HCT116 (cell line): ENCODE measurements around the gene ZBTB49. TPM values are rescaled to one million over a fixed set of nuclear protein-coding genes. Genes with fewer than 3 reads are reported as not detected.

Source experiments
- ATAC-seq: fragments of 200-7000 bp; cut with Tn5 transposase; 2 replicates; pipeline ENCODE4 v1.9.1; 2020; ENCODE audit warnings: mild to moderate bottlenecking, moderate library complexity
- BruUV-seq: library from RNA; stranded (reverse); fragments of 400-500 nt; replicated peaks from 2 replicates; lab custom pipeline; 2021; lab: Mats Ljungman, UMichigan
- CTCF ChIA-PET: fragments of 300-600 bp; sonication (Branson Sonifier 250); formaldehyde crosslinking; loops from one replicate; lab custom pipeline; 2021; ENCODE audit warnings: antibody characterized with exemption; lab: Charles Lee
- POLR2A ChIA-PET: fragments of 300-600, 350-600 bp; sonication (Branson Sonifier 250); formaldehyde crosslinking; loops from one replicate; lab custom pipeline; 2021; ENCODE audit warnings: antibody characterized with exemption; lab: Charles Lee
- RAD21 ChIA-PET, 2 experiments: fragments of 300-600 bp; sonication (Branson Sonifier 250); formaldehyde crosslinking; loops; one replicate each; lab custom pipeline; 2023; ENCODE audit warnings: low total read pairs in 2 of 2; ENCODE audit not compliant: uncharacterized antibody in 2 of 2, unreplicated experiment in 2 of 2, low non-redundant PET in 1 of 2; lab: Charles Lee
- DNase-seq: peaks from one replicate; pipeline ENCODE4 v3.0.0-alpha.2; 2010; ENCODE audit warnings: low read depth, low spot score
- H2AFZ ChIP-seq: fragments of 200-600 bp; shearing (Covaris generic), sonication (generic); 2 replicates; pipeline ENCODE4 v1.6.1; 2017; ENCODE audit warnings: low read depth, mixed run types, mixed read lengths, antibody characterized with exemption, low read length; ENCODE audit not compliant: poor library complexity, severe bottlenecking
- H3K27ac ChIP-seq: 2 replicates; pipeline ENCODE4 v1.5.1; 2012; ENCODE audit warnings: low read depth, low read length
- H3K27me3 ChIP-seq: fragments of 200-600 bp; sonication (generic); 2 replicates; pipeline ENCODE4 v1.6.1; 2016; ENCODE audit warnings: mixed run types, low read length, mixed read lengths; ENCODE audit not compliant: insufficient read depth
- H3K36me3 ChIP-seq, 2 experiments: fragments of 200-500 bp in 1 of 2; fragments of 200-600 bp in 1 of 2; sonication (Bioruptor generic) in 1 of 2; sonication (generic) in 1 of 2; 2 replicates each; pipeline versions ENCODE4 v1.5.1 to v1.6.1; 2014 to 2016; ENCODE audit warnings: low read length in 2 of 2, inconsistent platforms in 1 of 2, mixed read lengths in 1 of 2, mixed run types in 1 of 2; ENCODE audit not compliant: insufficient read depth in 2 of 2, control insufficient read depth in 1 of 2
- H3K4me1 ChIP-seq, 2 experiments: fragments of 200-600 bp in 1 of 2; sonication (generic) in 1 of 2; 2 replicates each; pipeline versions ENCODE4 v1.5.1 to v1.6.1; 2012 to 2017; ENCODE audit warnings: low read length in 2 of 2, inconsistent platforms in 1 of 2, mild to moderate bottlenecking in 1 of 2, mixed read lengths in 1 of 2, mixed run types in 1 of 2, moderate library complexity in 1 of 2; ENCODE audit not compliant: insufficient read depth in 2 of 2, control insufficient read depth in 1 of 2
- H3K4me2 ChIP-seq: fragments of 200-600 bp; sonication (generic); 2 replicates; pipeline ENCODE4 v1.6.1; 2017; ENCODE audit warnings: mixed run types, low read length, mixed read lengths
- H3K4me3 ChIP-seq, 2 experiments: fragments of 200-600 bp in 1 of 2; sonication (generic) in 1 of 2; replicated peaks in 1 of 2; 2 replicates each; pipeline ENCODE4 v1.5.1; 2011 to 2016; ENCODE audit warnings: low read length in 2 of 2, control low read depth in 1 of 2, low read depth in 1 of 2, mild to moderate bottlenecking in 1 of 2, mixed read lengths in 1 of 2, mixed run types in 1 of 2
- H3K79me2 ChIP-seq: fragments of 200-600 bp; sonication (generic); 2 replicates; pipeline ENCODE4 v1.6.1; 2017; ENCODE audit warnings: mild to moderate bottlenecking, mixed run types, low read length, moderate library complexity, mixed read lengths; ENCODE audit not compliant: insufficient read depth
- H3K9ac ChIP-seq: fragments of 200-600 bp; sonication (generic); 2 replicates; pipeline ENCODE4 v1.6.1; 2016; ENCODE audit warnings: low read length, mixed read lengths
- H3K9me2 ChIP-seq: fragments of 200-600 bp; sonication (generic), shearing (Covaris generic); 2 replicates; pipeline ENCODE4 v1.6.1; 2017; ENCODE audit warnings: mixed run types, mild to moderate bottlenecking, moderate library complexity; ENCODE audit not compliant: insufficient read depth
- H3K9me3 ChIP-seq, 2 experiments: fragments of 200-500 bp in 1 of 2; fragments of 200-600 bp in 1 of 2; sonication (Bioruptor generic) in 1 of 2; sonication (generic) in 1 of 2; 2 replicates each; pipeline ENCODE4 v1.6.1; 2014 to 2017; ENCODE audit warnings: low read length in 2 of 2, mixed read lengths in 2 of 2, inconsistent platforms in 1 of 2, low read depth in 1 of 2, mild to moderate bottlenecking in 1 of 2, mixed run types in 1 of 2, moderate library complexity in 1 of 2; ENCODE audit not compliant: control insufficient read depth in 1 of 2, insufficient read depth in 1 of 2
- H4K20me1 ChIP-seq: fragments of 200-600 bp; sonication (generic), shearing (Covaris generic); 2 replicates; pipeline ENCODE4 v1.6.1; 2017; ENCODE audit warnings: mixed run types, mild to moderate bottlenecking, moderate library complexity; ENCODE audit not compliant: insufficient read depth
- CBX3 ChIP-seq: IDR thresholded peaks from 2 replicates; pipeline ENCODE4 v1.6.1; 2012; ENCODE audit warnings: low read depth
- CTCF ChIP-seq, 3 experiments: fragments of 200-600 bp in 1 of 3; sonication (generic) in 1 of 3; IDR thresholded peaks in 2 of 3; conservative IDR thresholded peaks in 1 of 3; 2 replicates each; pipeline ENCODE4 v1.5.1; 2012 to 2017; ENCODE audit warnings: low read depth in 2 of 3, low read length in 2 of 3, antibody characterized with exemption in 1 of 3, borderline replicate concordance in 1 of 3, control low read depth in 1 of 3, mild to moderate bottlenecking in 1 of 3, mixed read lengths in 1 of 3, mixed run types in 1 of 3, moderate library complexity in 1 of 3; ENCODE audit not compliant: insufficient read depth in 1 of 3
- EGR1 ChIP-seq: IDR thresholded peaks from 2 replicates; pipeline ENCODE4 v1.6.1; 2012; ENCODE audit warnings: low read depth
- ELF1 ChIP-seq: IDR thresholded peaks from 2 replicates; pipeline ENCODE4 v1.6.1; 2012; ENCODE audit warnings: low read depth, borderline replicate concordance
- EZH2 ChIP-seq: fragments of 200-600 bp; sonication (generic); IDR thresholded peaks from 2 replicates; pipeline ENCODE4 v1.6.1; 2017; ENCODE audit warnings: antibody characterized with exemption, mixed run types
- EZH2phosphoT487 ChIP-seq: fragments of 200-600 bp; IDR thresholded peaks from 2 replicates; pipeline ENCODE4 v1.6.1; 2018; ENCODE audit warnings: antibody characterized with exemption, borderline replicate concordance
- FOSL1 ChIP-seq: IDR thresholded peaks from 2 replicates; pipeline ENCODE4 v1.6.1; 2012; ENCODE audit warnings: low read depth
- JUND ChIP-seq: IDR thresholded peaks from 2 replicates; pipeline ENCODE4 v1.6.1; 2012
- POLR2A ChIP-seq: IDR thresholded peaks from 2 replicates; pipeline ENCODE4 v1.7.0; 2011; ENCODE audit warnings: borderline replicate concordance; ENCODE audit not compliant: insufficient read depth, insufficient read length; ENCODE audit errors: extremely low read depth
- POLR2AphosphoS5 ChIP-seq: IDR thresholded peaks from 2 replicates; pipeline ENCODE4 v1.6.1; 2011; ENCODE audit warnings: mild to moderate bottlenecking, low read depth, low read length, moderate library complexity
- RAD21 ChIP-seq: IDR thresholded peaks from 2 replicates; pipeline ENCODE4 v1.6.1; 2012; ENCODE audit warnings: low read depth, mild to moderate bottlenecking
- SP1 ChIP-seq: IDR thresholded peaks from 2 replicates; pipeline ENCODE4 v1.6.1; 2012; ENCODE audit warnings: low read depth
- TCF7L2 ChIP-seq: IDR thresholded peaks from 2 replicates; pipeline ENCODE4 v1.7.0; 2011; ENCODE audit warnings: borderline replicate concordance, inconsistent platforms; ENCODE audit not compliant: insufficient read depth, insufficient read length; ENCODE audit errors: extremely low read depth
- YY1 ChIP-seq: IDR thresholded peaks from 2 replicates; pipeline ENCODE4 v1.6.1; 2011; ENCODE audit warnings: low read length, low read depth, moderate library complexity, mild to moderate bottlenecking; ENCODE audit not compliant: insufficient replicate concordance; ENCODE audit errors: extremely low read depth
- ZBTB33 ChIP-seq: IDR thresholded peaks from 2 replicates; pipeline ENCODE4 v1.6.1; 2011; ENCODE audit warnings: mild to moderate bottlenecking, low read length, moderate library complexity; ENCODE audit not compliant: insufficient replicate concordance; ENCODE audit errors: extremely low read depth
- intact Hi-C: fragments of 100-400 bp; cut with micrococcal nuclease; formaldehyde crosslinking; loops from 2 replicates; pipeline ENCODE4 v1.10.0; 2022
- total RNA-seq: library from RNA; stranded (reverse); gene quantifications from one replicate; pipeline ENCODE4 v1.2.1, GENCODE V29; 2021; ENCODE audit not compliant: unreplicated experiment
- TF ChIP-seq, protein P1 (sequence below): IDR thresholded peaks from 2 replicates; pipeline ENCODE4 v1.6.1; 2012
- TF ChIP-seq, protein P2 (sequence below): IDR thresholded peaks from 2 replicates; pipeline ENCODE4 v1.6.1; 2012; ENCODE audit warnings: low read depth

ZBTB49 gene
- total RNA-seq, 1 experiment from 2014 or later, result 3.9 TPM

- no peak overlapping the region for H3K9ac ChIP-seq
- TF ChIP-seq ELF1, result no peak
- TF ChIP-seq POLR2A, result no peak
- no peak for TF ChIP-seq SP1
- TF ChIP-seq EGR1, result no peak
- no peak for TF ChIP-seq JUND
- no peak for TF ChIP-seq FOSL1
- TF ChIP-seq TCF7L2, result no peak
- TF ChIP-seq POLR2AphosphoS5, result no peak
- no peak for TF ChIP-seq CBX3
- no peak for TF ChIP-seq EZH2
- TF ChIP-seq RAD21, result no peak
- no peak for TF ChIP-seq ZBTB33
- TF ChIP-seq YY1, result no peak
- TF ChIP-seq EZH2phosphoT487, result no peak
- TF ChIP-seq, protein P1, sequence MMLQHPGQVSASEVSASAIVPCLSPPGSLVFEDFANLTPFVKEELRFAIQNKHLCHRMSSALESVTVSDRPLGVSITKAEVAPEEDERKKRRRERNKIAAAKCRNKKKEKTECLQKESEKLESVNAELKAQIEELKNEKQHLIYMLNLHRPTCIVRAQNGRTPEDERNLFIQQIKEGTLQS, result no peak
- TF ChIP-seq, protein P2, sequence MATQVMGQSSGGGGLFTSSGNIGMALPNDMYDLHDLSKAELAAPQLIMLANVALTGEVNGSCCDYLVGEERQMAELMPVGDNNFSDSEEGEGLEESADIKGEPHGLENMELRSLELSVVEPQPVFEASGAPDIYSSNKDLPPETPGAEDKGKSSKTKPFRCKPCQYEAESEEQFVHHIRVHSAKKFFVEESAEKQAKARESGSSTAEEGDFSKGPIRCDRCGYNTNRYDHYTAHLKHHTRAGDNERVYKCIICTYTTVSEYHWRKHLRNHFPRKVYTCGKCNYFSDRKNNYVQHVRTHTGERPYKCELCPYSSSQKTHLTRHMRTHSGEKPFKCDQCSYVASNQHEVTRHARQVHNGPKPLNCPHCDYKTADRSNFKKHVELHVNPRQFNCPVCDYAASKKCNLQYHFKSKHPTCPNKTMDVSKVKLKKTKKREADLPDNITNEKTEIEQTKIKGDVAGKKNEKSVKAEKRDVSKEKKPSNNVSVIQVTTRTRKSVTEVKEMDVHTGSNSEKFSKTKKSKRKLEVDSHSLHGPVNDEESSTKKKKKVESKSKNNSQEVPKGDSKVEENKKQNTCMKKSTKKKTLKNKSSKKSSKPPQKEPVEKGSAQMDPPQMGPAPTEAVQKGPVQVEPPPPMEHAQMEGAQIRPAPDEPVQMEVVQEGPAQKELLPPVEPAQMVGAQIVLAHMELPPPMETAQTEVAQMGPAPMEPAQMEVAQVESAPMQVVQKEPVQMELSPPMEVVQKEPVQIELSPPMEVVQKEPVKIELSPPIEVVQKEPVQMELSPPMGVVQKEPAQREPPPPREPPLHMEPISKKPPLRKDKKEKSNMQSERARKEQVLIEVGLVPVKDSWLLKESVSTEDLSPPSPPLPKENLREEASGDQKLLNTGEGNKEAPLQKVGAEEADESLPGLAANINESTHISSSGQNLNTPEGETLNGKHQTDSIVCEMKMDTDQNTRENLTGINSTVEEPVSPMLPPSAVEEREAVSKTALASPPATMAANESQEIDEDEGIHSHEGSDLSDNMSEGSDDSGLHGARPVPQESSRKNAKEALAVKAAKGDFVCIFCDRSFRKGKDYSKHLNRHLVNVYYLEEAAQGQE, result no peak
- TF ChIP-seq CTCF (IDR thresholded peaks at IDR 0.05 in 2 of 3, conservative IDR thresholded peaks at IDR 0.05 in 1 of 3; ENCODE audit: borderline replicate concordance in 1 of 3, insufficient read depth in 1 of 3, low read depth in 2 of 3, low read length in 2 of 3), result no peak
- ATAC-seq, result no peak
- no peak for DNase-seq
- no peak overlapping the region for H3K4me3 ChIP-seq
- H3K79me2 ChIP-seq, result no peaks in the 10 kb centered on the region
- ChIA-PET RAD21 (no interaction called here), POLR2A (no interaction called here), CTCF (no interaction called here)
- no peak overlapping the region for H2AFZ ChIP-seq
- no peaks in the 10 kb centered on the region for H3K27me3 ChIP-seq
- H3K36me3 ChIP-seq, result peaks cover 0 to 2% of the 10 kb centered on the region in 2 experiments; a peak in 2 of 4 replicates
- no peaks in the 10 kb centered on the region for H4K20me1 ChIP-seq
- no peak overlapping the region for H3K27ac ChIP-seq
- no peaks in the 10 kb centered on the region for H3K4me1 ChIP-seq
- H3K4me2 ChIP-seq, result no peak overlapping the region
- intact Hi-C loops, result no loop called here
- H3K9me3 ChIP-seq, result no peaks in the 10 kb centered on the region
- BruUV-seq, result no TSS peak
- H3K9me2 ChIP-seq, result no peaks in the 10 kb centered on the region
Measured at GRCh38 chr4:4317496-4318232, 27.6 kb downstream of the ZBTB49 start.
